ENCODE measurements around the gene ZNF618.

DNA sequence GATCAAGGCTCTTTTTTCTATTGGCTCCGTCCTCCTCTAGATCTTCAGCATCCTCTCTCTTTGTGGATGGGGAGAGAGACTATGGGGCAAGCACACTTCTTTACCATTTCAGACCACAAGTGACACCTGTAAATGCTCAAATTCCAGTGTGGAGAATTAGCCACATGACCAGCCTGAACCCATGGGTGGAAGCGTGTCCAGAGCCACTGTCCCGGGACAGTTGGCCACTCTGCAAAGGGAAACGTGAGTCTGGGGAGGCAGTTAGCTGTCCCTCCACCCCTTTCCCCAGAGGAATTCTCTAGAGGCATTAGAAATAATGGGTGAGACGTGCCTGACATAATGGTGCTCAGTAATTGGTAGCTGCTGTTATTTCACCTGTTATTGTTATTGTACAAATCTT lies 161.1 kb downstream of the ZNF618 start:
- TF ChIP-seq, protein P1, sequence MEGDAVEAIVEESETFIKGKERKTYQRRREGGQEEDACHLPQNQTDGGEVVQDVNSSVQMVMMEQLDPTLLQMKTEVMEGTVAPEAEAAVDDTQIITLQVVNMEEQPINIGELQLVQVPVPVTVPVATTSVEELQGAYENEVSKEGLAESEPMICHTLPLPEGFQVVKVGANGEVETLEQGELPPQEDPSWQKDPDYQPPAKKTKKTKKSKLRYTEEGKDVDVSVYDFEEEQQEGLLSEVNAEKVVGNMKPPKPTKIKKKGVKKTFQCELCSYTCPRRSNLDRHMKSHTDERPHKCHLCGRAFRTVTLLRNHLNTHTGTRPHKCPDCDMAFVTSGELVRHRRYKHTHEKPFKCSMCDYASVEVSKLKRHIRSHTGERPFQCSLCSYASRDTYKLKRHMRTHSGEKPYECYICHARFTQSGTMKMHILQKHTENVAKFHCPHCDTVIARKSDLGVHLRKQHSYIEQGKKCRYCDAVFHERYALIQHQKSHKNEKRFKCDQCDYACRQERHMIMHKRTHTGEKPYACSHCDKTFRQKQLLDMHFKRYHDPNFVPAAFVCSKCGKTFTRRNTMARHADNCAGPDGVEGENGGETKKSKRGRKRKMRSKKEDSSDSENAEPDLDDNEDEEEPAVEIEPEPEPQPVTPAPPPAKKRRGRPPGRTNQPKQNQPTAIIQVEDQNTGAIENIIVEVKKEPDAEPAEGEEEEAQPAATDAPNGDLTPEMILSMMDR (IDR thresholded peaks at IDR 0.05), result no peak
- TF ChIP-seq POLR2A (IDR thresholded peaks at IDR 0.05), result no peak
